Measurements from ENCODE around the gene RPL10. TPM values are rescaled to one million over a fixed set of nuclear protein-coding genes. Genes with fewer than 3 reads are reported as not detected.

Gene RPL10
- total RNA-seq, 8 experiments from 2014 or later, result 1,839 to 5,261 (median 3,045) TPM

GRCh38 chrX:154403192-154403591 lies 5.0 kb downstream of the RPL10 start:
- Histone ChIP-seq H3K4me1 (replicated peaks in 1 of 2) (peaks cover 9 to 10% of the 10 kb centered on the region in 2 donors), H3K4me3 (no peak overlapping the region), H3K27ac (no peak overlapping the region)
- 25 to 94% methylated on average over 2 to 3 of the region's 10 CpGs; no CpG with 5 or more reads in 8 of the 10 experiments for WGBS, 10 experiments
- peak in 6 of 8 experiments; percentile 1 to 12 (median 6) for ATAC-seq (replicated peaks in 6 of 8)
- in situ Hi-C loops (cut with MboI; ENCODE audit: low pct_unique_long_range_greater_than_20kb in 2 of 9, low sequenced_read_pairs in 9 of 9, unreplicated experiment in 9 of 9), result no loop called here

GRCh38 chrX:154403858-154404257 lies 5.7 kb downstream of the RPL10 start:
- no peak for ATAC-seq (replicated peaks in 6 of 8)
- H3K27ac ChIP-seq, result no peak overlapping the region
- no peak overlapping the region for H3K4me3 ChIP-seq
- in situ Hi-C loops (cut with MboI; ENCODE audit: low pct_unique_long_range_greater_than_20kb in 2 of 9, low sequenced_read_pairs in 9 of 9, unreplicated experiment in 9 of 9), result no loop called here
- H3K4me1 ChIP-seq (replicated peaks in 1 of 2), result peaks cover 9 to 10% of the 10 kb centered on the region in 2 donors
- 63 to 96% (median 69%) methylated on average over 2 to 4 of the region's 4 CpGs; no CpG with 5 or more reads in 6 of the 10 experiments for WGBS, 10 experiments

GRCh38 chrX:154404625-154405192 lies 6.5 kb downstream of the RPL10 start:
- H3K4me1 ChIP-seq (replicated peaks in 1 of 2), result peaks cover 5 to 6% of the 10 kb centered on the region in 2 donors
- no peak overlapping the region for H3K4me3 ChIP-seq
- peak in 1 of 8 experiments; percentile 1 for ATAC-seq (replicated peaks in 6 of 8)
- 68% methylated on average over 9 of the region's 16 CpGs; no CpG with 5 or more reads in 9 of the 10 experiments for WGBS, 10 experiments
- H3K27ac ChIP-seq, result no peak overlapping the region
- in situ Hi-C loops (cut with MboI; ENCODE audit: low pct_unique_long_range_greater_than_20kb in 2 of 9, low sequenced_read_pairs in 9 of 9, unreplicated experiment in 9 of 9), result no loop called here

- WGBS, 10 experiments, result 25 to 48% methylated on average over 2 of the region's 10 CpGs; no CpG with 5 or more reads in 8 of the 10 experiments
- Histone ChIP-seq H3K4me1 (replicated peaks in 1 of 2) (peaks cover 9 to 10% of the 10 kb centered on the region in 2 donors), H3K4me3 (peak overlapping the region in 1 of 5 donors; percentile 0), H3K27ac (no peak overlapping the region)
- ATAC-seq (replicated peaks in 6 of 8), result no peak
- in situ Hi-C loops (cut with MboI; ENCODE audit: low pct_unique_long_range_greater_than_20kb in 2 of 9, low sequenced_read_pairs in 9 of 9, unreplicated experiment in 9 of 9), result no loop called here
Observed at GRCh38 chrX:154408659-154409221, 10.6 kb downstream of the RPL10 start.

- Histone ChIP-seq H3K4me3 (peak within 1 kb of the TSS in 1 of 5 donors; percentile 0), H3K4me1 (replicated peaks in 1 of 2) (peaks cover 9 to 10% of the 10 kb centered on the region in 2 donors), H3K27ac (peak within 1 kb of the TSS in 1 of 2 donors; percentile 46)
- ATAC-seq (replicated peaks in 6 of 8), result peak; percentile 53 to 77 (median 65)
- WGBS, 10 experiments, result 0 to 49% methylated on average over 1 to 7 of the region's 26 CpGs; no CpG with 5 or more reads in 8 of the 10 experiments
- in situ Hi-C loops (cut with MboI; ENCODE audit: low pct_unique_long_range_greater_than_20kb in 2 of 9, low sequenced_read_pairs in 9 of 9, unreplicated experiment in 9 of 9), result no loop called here
Observed at GRCh38 chrX:154409222-154409871, 11.2 kb downstream of the RPL10 start, which contains the start of gene DNASE1L1. TSS of gene DNASE1L1 (minus strand) at chrX:154409254. CDS start at chrX:154405568, 3,686 bp downstream.

- ATAC-seq (replicated peaks in 6 of 8), result peak; percentile 48 to 90 (median 77)
- no CpG with 5 or more reads among the region's 29 CpGs for WGBS, 10 experiments
- Histone ChIP-seq H3K27ac (peak overlapping the region; percentile 91 to 92), H3K4me1 (replicated peaks in 1 of 2) (peaks cover 9 to 10% of the 10 kb centered on the region in 2 donors), H3K4me3 (peak overlapping the region; percentile 70 to 97 (median 84))
- in situ Hi-C loops (cut with MboI; ENCODE audit: low pct_unique_long_range_greater_than_20kb in 2 of 9, low sequenced_read_pairs in 9 of 9, unreplicated experiment in 9 of 9), result no loop called here
Observed at GRCh38 chrX:154411981-154412340, 13.8 kb downstream of the RPL10 start.

- H3K4me3 ChIP-seq, result peak overlapping the region; percentile 70 to 97 (median 84)
- H3K27ac ChIP-seq, result peak overlapping the region; percentile 91 to 92
- in situ Hi-C loops (cut with MboI; ENCODE audit: low pct_unique_long_range_greater_than_20kb in 2 of 9, low sequenced_read_pairs in 9 of 9, unreplicated experiment in 9 of 9), result no loop called here
- ATAC-seq (replicated peaks in 6 of 8), result peak in 3 of 8 experiments; percentile 6 to 29 (median 7)
- peaks cover 9 to 10% of the 10 kb centered on the region in 2 donors for H3K4me1 ChIP-seq (replicated peaks in 1 of 2)
- WGBS, 10 experiments, result 0 to 43% methylated on average over 2 of the region's 4 CpGs; no CpG with 5 or more reads in 8 of the 10 experiments
Observed at GRCh38 chrX:154412468-154412867, 14.3 kb downstream of the RPL10 start.

- ATAC-seq (replicated peaks in 6 of 8), result no peak
- in situ Hi-C loops (cut with MboI; ENCODE audit: low pct_unique_long_range_greater_than_20kb in 2 of 9, low sequenced_read_pairs in 9 of 9, unreplicated experiment in 9 of 9), result no loop called here
- H3K4me3 ChIP-seq, result no peak overlapping the region
- peaks cover 9 to 10% of the 10 kb centered on the region in 2 donors for H3K4me1 ChIP-seq (replicated peaks in 1 of 2)
- no CpG with 5 or more reads among the region's 8 CpGs for WGBS, 10 experiments
- H3K27ac ChIP-seq, result no peak overlapping the region
Observed at GRCh38 chrX:154413142-154413541, 15.0 kb downstream of the RPL10 start.

- peaks cover 5% of the 10 kb centered on the region in 2 donors for H3K4me1 ChIP-seq (replicated peaks in 1 of 2)
- no peak overlapping the region for H3K4me3 ChIP-seq
- WGBS, 10 experiments, result 58 to 100% methylated on average over 1 to 2 of the region's 7 CpGs; no CpG with 5 or more reads in 8 of the 10 experiments
- in situ Hi-C loops (cut with MboI; ENCODE audit: low pct_unique_long_range_greater_than_20kb in 2 of 9, low sequenced_read_pairs in 9 of 9, unreplicated experiment in 9 of 9), result no loop called here
- H3K27ac ChIP-seq, result no peak overlapping the region
- no peak for ATAC-seq (replicated peaks in 6 of 8)
Observed at GRCh38 chrX:154417157-154417556, 19.0 kb downstream of the RPL10 start.

- ATAC-seq (replicated peaks in 6 of 8), result no peak
- Histone ChIP-seq H3K4me1 (replicated peaks in 1 of 2) (no peaks in the 10 kb centered on the region), H3K4me3 (no peak overlapping the region), H3K27ac (no peak overlapping the region)
- 47% methylated on average over 3 of the region's 8 CpGs; no CpG with 5 or more reads in 9 of the 10 experiments for WGBS, 10 experiments
- in situ Hi-C loops (cut with MboI; ENCODE audit: low pct_unique_long_range_greater_than_20kb in 2 of 9, low sequenced_read_pairs in 9 of 9, unreplicated experiment in 9 of 9), result no loop called here
Observed at GRCh38 chrX:154419189-154419588, 21.0 kb downstream of the RPL10 start.

GRCh38 chrX:154419688-154420401 lies 21.7 kb downstream of the RPL10 start:
- no peaks in the 10 kb centered on the region for H3K4me1 ChIP-seq (replicated peaks in 1 of 2)
- H3K27ac ChIP-seq, result no peak overlapping the region
- 52% methylated on average over 7 of the region's 19 CpGs; no CpG with 5 or more reads in 9 of the 10 experiments for WGBS, 10 experiments
- H3K4me3 ChIP-seq, result no peak overlapping the region
- peak in 2 of 8 experiments; percentile 11 to 28 for ATAC-seq (replicated peaks in 6 of 8)
- in situ Hi-C loops (cut with MboI; ENCODE audit: low pct_unique_long_range_greater_than_20kb in 2 of 9, low sequenced_read_pairs in 9 of 9, unreplicated experiment in 9 of 9), result no loop called here

- H3K27ac ChIP-seq, result no peak overlapping the region
- in situ Hi-C loops (cut with MboI; ENCODE audit: low pct_unique_long_range_greater_than_20kb in 2 of 9, low sequenced_read_pairs in 9 of 9, unreplicated experiment in 9 of 9), result no loop called here
- no CpG with 5 or more reads among the region's 10 CpGs for WGBS, 10 experiments
- H3K4me3 ChIP-seq, result no peak overlapping the region
- no peak for ATAC-seq (replicated peaks in 6 of 8)
- no peaks in the 10 kb centered on the region for H3K4me1 ChIP-seq (replicated peaks in 1 of 2)
Observed at GRCh38 chrX:154420402-154420756, 22.2 kb downstream of the RPL10 start.
